ENCODE measurements around the gene TMEM117.
A peak's percentile ranks its signal among the peaks of the same experiment; 100 is the strongest.

Gene TMEM117

DNA sequence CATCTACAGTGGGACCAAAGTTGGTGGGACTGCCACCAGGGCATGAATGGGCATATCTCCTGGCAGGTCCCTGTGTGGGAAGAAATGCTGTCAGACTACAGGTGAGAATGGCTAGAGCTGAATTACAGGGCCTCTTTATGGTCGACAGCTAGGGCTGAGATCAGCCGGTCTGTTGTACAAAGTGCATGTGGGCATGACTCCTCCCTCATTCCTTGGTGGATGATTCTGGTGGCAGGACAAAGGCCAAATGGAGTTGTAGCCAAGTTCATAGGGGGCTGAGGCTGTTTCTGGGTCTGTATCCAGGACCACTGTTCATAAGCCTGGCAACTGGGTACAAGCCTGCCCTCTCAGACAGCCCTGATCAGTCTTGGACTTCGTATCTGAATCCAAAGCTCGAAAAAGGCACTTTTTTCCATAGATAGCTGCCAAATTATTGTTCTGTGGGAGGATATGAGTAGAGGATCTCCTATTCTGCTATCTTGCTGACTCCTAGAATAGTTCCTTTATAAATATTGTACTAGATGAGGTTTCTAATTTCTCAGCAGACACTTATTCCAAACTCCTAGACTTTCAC, 460.8 kb downstream of the TMEM117 start:
- TF ChIP-seq, protein P1, sequence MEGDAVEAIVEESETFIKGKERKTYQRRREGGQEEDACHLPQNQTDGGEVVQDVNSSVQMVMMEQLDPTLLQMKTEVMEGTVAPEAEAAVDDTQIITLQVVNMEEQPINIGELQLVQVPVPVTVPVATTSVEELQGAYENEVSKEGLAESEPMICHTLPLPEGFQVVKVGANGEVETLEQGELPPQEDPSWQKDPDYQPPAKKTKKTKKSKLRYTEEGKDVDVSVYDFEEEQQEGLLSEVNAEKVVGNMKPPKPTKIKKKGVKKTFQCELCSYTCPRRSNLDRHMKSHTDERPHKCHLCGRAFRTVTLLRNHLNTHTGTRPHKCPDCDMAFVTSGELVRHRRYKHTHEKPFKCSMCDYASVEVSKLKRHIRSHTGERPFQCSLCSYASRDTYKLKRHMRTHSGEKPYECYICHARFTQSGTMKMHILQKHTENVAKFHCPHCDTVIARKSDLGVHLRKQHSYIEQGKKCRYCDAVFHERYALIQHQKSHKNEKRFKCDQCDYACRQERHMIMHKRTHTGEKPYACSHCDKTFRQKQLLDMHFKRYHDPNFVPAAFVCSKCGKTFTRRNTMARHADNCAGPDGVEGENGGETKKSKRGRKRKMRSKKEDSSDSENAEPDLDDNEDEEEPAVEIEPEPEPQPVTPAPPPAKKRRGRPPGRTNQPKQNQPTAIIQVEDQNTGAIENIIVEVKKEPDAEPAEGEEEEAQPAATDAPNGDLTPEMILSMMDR (conservative IDR thresholded peaks at IDR 0.05; ENCODE audit: low read depth, low read length), result no peak
- H3K4me3 ChIP-seq (ENCODE audit: low read depth, low read length), result no peak overlapping the region
- DNase-seq (ENCODE audit: low read depth), result no peak

- DNase-seq (ENCODE audit: low read depth), result no peak
- TF ChIP-seq, protein P1 (conservative IDR thresholded peaks at IDR 0.05; ENCODE audit: low read depth, low read length), result no peak
- H3K4me3 ChIP-seq (ENCODE audit: low read depth, low read length), result no peak overlapping the region
These were observed 463.6 kb downstream of the TMEM117 start for GRCh38 chr12:44299524-44299923.

GRCh38 chr12:44307506-44308168, 471.8 kb downstream of the TMEM117 start:
- H3K4me3 ChIP-seq (ENCODE audit: low read depth, low read length), result no peak overlapping the region
- TF ChIP-seq, protein P1 (conservative IDR thresholded peaks at IDR 0.05; ENCODE audit: low read depth, low read length), result no peak
- DNase-seq (ENCODE audit: low read depth), result no peak

DNA sequence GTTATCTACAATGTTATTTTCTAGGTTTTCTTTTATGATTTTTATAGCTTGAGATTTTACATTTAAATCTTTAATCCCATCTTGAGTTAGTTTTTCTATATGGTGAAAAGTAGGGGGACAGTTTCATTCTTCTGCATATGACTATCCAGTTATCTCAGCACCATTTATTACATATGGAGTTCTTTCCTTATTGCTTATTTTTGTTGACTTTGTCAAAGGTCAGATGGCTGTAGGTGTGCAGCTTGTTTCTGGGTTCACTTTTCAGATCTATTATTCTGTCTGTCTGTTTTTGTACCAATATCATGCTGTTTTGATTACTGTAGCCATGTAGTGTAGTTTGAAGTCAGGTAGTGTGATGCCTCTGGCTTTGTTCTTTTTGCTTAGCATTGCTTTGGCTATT, 477.3 kb downstream of the TMEM117 start:
- DNase-seq (ENCODE audit: low read depth), result no peak
- no peak overlapping the region for H3K4me3 ChIP-seq (ENCODE audit: low read depth, low read length)
- TF ChIP-seq, protein P1 (conservative IDR thresholded peaks at IDR 0.05; ENCODE audit: low read depth, low read length), result no peak

GRCh38 chr12:44314007-44314500, 478.2 kb downstream of the TMEM117 start:
- DNase-seq (ENCODE audit: low read depth), result no peak
- TF ChIP-seq, protein P1 (conservative IDR thresholded peaks at IDR 0.05; ENCODE audit: low read depth, low read length), result no peak
- no peak overlapping the region for H3K4me3 ChIP-seq (ENCODE audit: low read depth, low read length)

DNA sequence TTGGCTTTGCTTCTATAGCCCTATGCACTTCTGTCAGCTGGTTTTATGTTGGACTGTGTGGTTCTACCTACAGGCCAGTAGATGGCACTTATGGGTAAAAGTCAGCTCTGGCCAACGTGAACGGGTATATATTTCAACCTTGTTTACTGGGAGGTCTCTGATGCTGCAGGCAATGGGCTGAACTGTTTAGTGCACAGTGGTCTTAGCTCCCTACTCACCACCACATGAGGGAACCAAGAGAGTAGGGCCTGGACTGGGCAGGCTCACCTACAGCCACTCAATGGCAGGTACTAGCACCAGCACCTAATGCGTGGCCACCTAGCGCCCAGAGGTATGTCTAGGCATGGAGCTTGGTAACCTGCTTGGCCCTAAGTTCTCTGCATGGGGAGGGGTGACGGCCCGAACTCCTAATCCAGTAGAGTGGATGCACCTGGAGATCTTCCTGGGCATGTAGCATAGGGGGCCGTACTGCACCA, 481.8 kb downstream of the TMEM117 start:
- peak; percentile 27 for DNase-seq (ENCODE audit: low read depth)
- TF ChIP-seq, protein P1 (conservative IDR thresholded peaks at IDR 0.05; ENCODE audit: low read depth, low read length), result peak; percentile 37
- no peak overlapping the region for H3K4me3 ChIP-seq (ENCODE audit: low read depth, low read length)
